MCF 10A (cell line): ENCODE measurements around the gene GNL3. TPM values are rescaled to one million over a fixed set of nuclear protein-coding genes. Genes with fewer than 3 reads are reported as not detected.

ENCODE experiments used
- BruUV-seq: library from RNA; stranded (reverse); fragments of 400-500 nt; replicated peaks from 2 replicates; lab custom pipeline; 2021; lab: Mats Ljungman, UMichigan
- CTCF ChIA-PET: fragments of 300-600 bp; sonication (Branson Sonifier 250); formaldehyde crosslinking; extraction: SDS; loops from one replicate; lab custom pipeline; 2021; ENCODE audit warnings: antibody characterized with exemption, inconsistent platforms; lab: Yijun Ruan, JAX
- POLR2A ChIA-PET: fragments of 300-600, 350-650 bp; sonication (Branson Sonifier 250); formaldehyde crosslinking; extraction: SDS; loops from one replicate; lab custom pipeline; 2020; ENCODE audit warnings: antibody characterized with exemption, inconsistent platforms; lab: Yijun Ruan, JAX
- DNase-seq: peaks from one replicate; pipeline ENCODE4 v3.0.0-alpha.2; 2018; ENCODE audit not compliant: unreplicated experiment
- H3K27ac Mint-ChIP-seq: one replicate; pipeline ENCODE4 v1.8.0; 2022; ENCODE audit warnings: mild to moderate bottlenecking, low read depth, mixed read lengths; ENCODE audit not compliant: unreplicated experiment
- H3K27me3 Mint-ChIP-seq: one replicate; pipeline ENCODE4 v1.8.0; 2022; ENCODE audit warnings: mixed read lengths; ENCODE audit not compliant: insufficient read depth, unreplicated experiment
- H3K36me3 Mint-ChIP-seq: one replicate; pipeline ENCODE4 v1.8.0; 2022; ENCODE audit warnings: mild to moderate bottlenecking, moderate library complexity, mixed read lengths; ENCODE audit not compliant: insufficient read depth, unreplicated experiment
- H3K4me1 Mint-ChIP-seq: one replicate; pipeline ENCODE4 v1.8.0; 2022; ENCODE audit warnings: mixed read lengths; ENCODE audit not compliant: insufficient read depth, unreplicated experiment
- H3K4me3 Mint-ChIP-seq: one replicate; pipeline ENCODE4 v1.8.0; 2022; ENCODE audit warnings: mild to moderate bottlenecking, moderate library complexity, mixed read lengths; ENCODE audit not compliant: unreplicated experiment
- H3K9me3 Mint-ChIP-seq: one replicate; pipeline ENCODE4 v1.8.0; 2022; ENCODE audit warnings: mixed read lengths; ENCODE audit not compliant: unreplicated experiment
- CTCF ChIP-seq: fragments of 200-600 bp; IDR thresholded peaks from one replicate; pipeline ENCODE4 v1.8.0; 2022; ENCODE audit warnings: antibody characterized with exemption, mild to moderate bottlenecking; ENCODE audit not compliant: unreplicated experiment
- intact Hi-C: fragments of 100-400 bp; cut with micrococcal nuclease; formaldehyde crosslinking; loops from 2 replicates; pipeline ENCODE4 v1.14.1; 2022
- total RNA-seq: library from RNA; stranded (reverse); gene quantifications from 2 replicates; pipeline ENCODE4 v1.2.3, GENCODE V29; 2022

The GNL3 gene
- total RNA-seq, 1 experiment from 2014 or later: 200 TPM

GRCh38 chr3:52649461-52650210, 36.2 kb upstream of the GNL3 start:
- Mint-ChIP-seq H3K36me3 (peaks cover 97% of the 10 kb centered on the region), H3K27ac (peak overlapping the region; percentile 17)
- CTCF ChIA-PET: interaction anchor here (1.6 kb wide), 1 partner anchor 12 kb away, joined by 7 read pairs; no protein-coding TSS in a partner anchor

GRCh38 chr3:52650439-52650838, 35.4 kb upstream of the GNL3 start:
- BruUV-seq: no TSS peak
- Mint-ChIP-seq H3K36me3 (peaks cover 97% of the 10 kb centered on the region), H3K27ac (no peak overlapping the region)

More at GRCh38 chr3:52649461-52650210, 36.2 kb upstream of the GNL3 start:
- Mint-ChIP-seq H3K4me1 (no peaks in the 10 kb centered on the region), H3K4me3 (no peak overlapping the region), H3K9me3 (no peaks in the 10 kb centered on the region), H3K27me3 (no peaks in the 10 kb centered on the region)
- no peak for DNase-seq
- no TSS peak for BruUV-seq
- no peak for TF ChIP-seq CTCF
- intact Hi-C loops: no loop called here
- POLR2A ChIA-PET: interaction anchor here (0.5 kb wide), 1 partner anchor 14 kb away, joined by 3 read pairs; no protein-coding TSS in a partner anchor

GRCh38 chr3:52651592-52651991, 34.2 kb upstream of the GNL3 start:
- no peaks in the 10 kb centered on the region for H3K9me3 Mint-ChIP-seq
- no peak overlapping the region for H3K4me3 Mint-ChIP-seq
- no peaks in the 10 kb centered on the region for H3K4me1 Mint-ChIP-seq
- peaks cover 93% of the 10 kb centered on the region for H3K36me3 Mint-ChIP-seq
- no TSS peak for BruUV-seq
- TF ChIP-seq CTCF: no peak
- intact Hi-C loops: no loop called here
- no peak overlapping the region for H3K27ac Mint-ChIP-seq
- no peak for DNase-seq
- H3K27me3 Mint-ChIP-seq: no peaks in the 10 kb centered on the region
- CTCF ChIA-PET: interaction anchor here (1.0 kb wide), 1 partner anchor 18 kb away, joined by 4 read pairs; no protein-coding TSS in a partner anchor
- POLR2A ChIA-PET: interaction anchor here (0.9 to 1.1 kb wide), 3 partner anchors 14 to 17 kb away, joined by 3 read pairs; no protein-coding TSS in a partner anchor

More at GRCh38 chr3:52650439-52650838, 35.4 kb upstream of the GNL3 start:
- POLR2A ChIA-PET: interaction anchor here (0.6 to 1.0 kb wide), 3 partner anchors 13 to 57 kb away, joined by 3 read pairs; no protein-coding TSS in a partner anchor
- H3K4me1 Mint-ChIP-seq: no peaks in the 10 kb centered on the region
- H3K4me3 Mint-ChIP-seq: no peak overlapping the region
- no peak for DNase-seq
- no peaks in the 10 kb centered on the region for H3K27me3 Mint-ChIP-seq
- no peaks in the 10 kb centered on the region for H3K9me3 Mint-ChIP-seq
- CTCF ChIA-PET: interaction anchor here (0.8 to 1.2 kb wide), 2 partner anchors 9 to 15 kb away, joined by 3 to 4 read pairs; no protein-coding TSS in a partner anchor
- intact Hi-C loops: no loop called here
- TF ChIP-seq CTCF: no peak

GRCh38 chr3:52655895-52656294, 29.9 kb upstream of the GNL3 start:
- BruUV-seq: no TSS peak
- TF ChIP-seq CTCF: no peak
- no peaks in the 10 kb centered on the region for H3K27me3 Mint-ChIP-seq
- POLR2A ChIA-PET: no interaction called here
- H3K4me3 Mint-ChIP-seq: no peak overlapping the region
- no peaks in the 10 kb centered on the region for H3K9me3 Mint-ChIP-seq
- CTCF ChIA-PET: no interaction called here
- DNase-seq: no peak
- peaks cover 94% of the 10 kb centered on the region for H3K36me3 Mint-ChIP-seq
- no peak overlapping the region for H3K27ac Mint-ChIP-seq
- H3K4me1 Mint-ChIP-seq: no peaks in the 10 kb centered on the region
- intact Hi-C loops: no loop called here
